IPS-20b (cell line): Measurements from ENCODE around the gene EPB41L2.

Experiments
- H3K27ac ChIP-seq: one replicate; pipeline ENCODE4 v1.5.1; 2013; ENCODE audit warnings: low read length
- H3K27me3 ChIP-seq: 2 replicates; pipeline ENCODE4 v1.6.1; 2013; ENCODE audit warnings: mild to moderate bottlenecking, low read length, inconsistent platforms; ENCODE audit not compliant: insufficient read depth
- H3K36me3 ChIP-seq: 2 replicates; pipeline ENCODE4 v1.6.1; 2013; ENCODE audit warnings: low read depth, mild to moderate bottlenecking, inconsistent platforms, low read length, moderate library complexity; ENCODE audit not compliant: insufficient read depth
- H3K4me1 ChIP-seq: 2 replicates; pipeline ENCODE4 v1.6.1; 2013; ENCODE audit warnings: mild to moderate bottlenecking, control low read depth, inconsistent platforms, low read length, moderate library complexity; ENCODE audit not compliant: insufficient read depth
- H3K4me3 ChIP-seq: 2 replicates; pipeline ENCODE4 v1.5.1; 2013; ENCODE audit warnings: mild to moderate bottlenecking, low read length, inconsistent platforms
- H3K9ac ChIP-seq: 2 replicates; pipeline ENCODE4 v1.6.1; 2013; ENCODE audit warnings: low read depth, mild to moderate bottlenecking, inconsistent platforms, low read length, moderate library complexity
- H3K9me3 ChIP-seq: 2 replicates; pipeline ENCODE4 v1.6.1; 2013; ENCODE audit warnings: mild to moderate bottlenecking, low read depth, low read length, inconsistent platforms; ENCODE audit not compliant: insufficient read depth

EPB41L2 gene

GRCh38 chr6:130834482-130835251 is 228.4 kb downstream of the EPB41L2 start:
- Histone ChIP-seq H3K27me3 (no peaks in the 10 kb centered on the region), H3K4me3 (no peak overlapping the region), H3K9me3 (no peaks in the 10 kb centered on the region), H3K4me1 (peaks cover 10% of the 10 kb centered on the region), H3K36me3 (no peaks in the 10 kb centered on the region), H3K9ac (no peak overlapping the region), H3K27ac (no peak overlapping the region)

- Histone ChIP-seq H3K36me3 (no peaks in the 10 kb centered on the region), H3K9ac (no peak overlapping the region), H3K27ac (no peak overlapping the region), H3K27me3 (no peaks in the 10 kb centered on the region), H3K9me3 (no peaks in the 10 kb centered on the region), H3K4me1 (peaks cover 3% of the 10 kb centered on the region), H3K4me3 (no peak overlapping the region)
Measured at GRCh38 chr6:130833569-130833968, 229.5 kb downstream of the EPB41L2 start.

GRCh38 chr6:130831607-130832006 is 231.4 kb downstream of the EPB41L2 start:
- Histone ChIP-seq H3K9me3 (no peaks in the 10 kb centered on the region), H3K27me3 (no peaks in the 10 kb centered on the region), H3K36me3 (no peaks in the 10 kb centered on the region), H3K4me3 (no peak overlapping the region), H3K4me1 (no peaks in the 10 kb centered on the region), H3K9ac (no peak overlapping the region), H3K27ac (no peak overlapping the region)

- Histone ChIP-seq H3K27me3 (no peaks in the 10 kb centered on the region), H3K4me1 (peaks cover 15% of the 10 kb centered on the region), H3K9me3 (no peaks in the 10 kb centered on the region), H3K27ac (no peak overlapping the region), H3K4me3 (no peak overlapping the region), H3K36me3 (no peaks in the 10 kb centered on the region), H3K9ac (no peak overlapping the region)
Measured at GRCh38 chr6:130829333-130829910, 233.6 kb downstream of the EPB41L2 start.

GRCh38 chr6:130827247-130828149 is 235.5 kb downstream of the EPB41L2 start, which contains the start of gene SMLR1:
Gene SMLR1, plus strand, starts transcription at chr6:130827406. Its CDS starts 8 bp downstream, at chr6:130827414.
- Histone ChIP-seq H3K27me3 (no peaks in the 10 kb centered on the region), H3K9ac (no peak within 1 kb of the TSS), H3K4me3 (no peak within 1 kb of the TSS), H3K4me1 (peaks cover 15% of the 10 kb centered on the region), H3K9me3 (no peaks in the 10 kb centered on the region), H3K36me3 (no peaks in the 10 kb centered on the region), H3K27ac (no peak within 1 kb of the TSS)

- no peak overlapping the region for H3K9ac ChIP-seq
- H3K4me3 ChIP-seq: no peak overlapping the region
- no peaks in the 10 kb centered on the region for H3K36me3 ChIP-seq
- H3K27me3 ChIP-seq: no peaks in the 10 kb centered on the region
- no peaks in the 10 kb centered on the region for H3K9me3 ChIP-seq
- H3K4me1 ChIP-seq: peaks cover 15% of the 10 kb centered on the region
- no peak overlapping the region for H3K27ac ChIP-seq
Measured at GRCh38 chr6:130826442-130827246, 236.4 kb downstream of the EPB41L2 start.

- Histone ChIP-seq H3K9ac (no peak overlapping the region), H3K4me3 (no peak overlapping the region), H3K4me1 (peaks cover 15% of the 10 kb centered on the region), H3K9me3 (no peaks in the 10 kb centered on the region), H3K36me3 (no peaks in the 10 kb centered on the region), H3K27ac (no peak overlapping the region), H3K27me3 (no peaks in the 10 kb centered on the region)
Measured at GRCh38 chr6:130825772-130826441, 237.1 kb downstream of the EPB41L2 start.

GRCh38 chr6:130824978-130825694 is 237.9 kb downstream of the EPB41L2 start:
- H3K4me3 ChIP-seq: no peak overlapping the region
- H3K4me1 ChIP-seq: peaks cover 15% of the 10 kb centered on the region
- H3K9ac ChIP-seq: no peak overlapping the region
- no peaks in the 10 kb centered on the region for H3K27me3 ChIP-seq
- H3K27ac ChIP-seq: no peak overlapping the region
- no peaks in the 10 kb centered on the region for H3K9me3 ChIP-seq
- no peaks in the 10 kb centered on the region for H3K36me3 ChIP-seq

- Histone ChIP-seq H3K9ac (no peak overlapping the region), H3K4me3 (no peak overlapping the region), H3K4me1 (peaks cover 15% of the 10 kb centered on the region), H3K27ac (no peak overlapping the region), H3K9me3 (no peaks in the 10 kb centered on the region), H3K27me3 (no peaks in the 10 kb centered on the region), H3K36me3 (no peaks in the 10 kb centered on the region)
Measured at GRCh38 chr6:130822736-130823135, 240.3 kb downstream of the EPB41L2 start.

- Histone ChIP-seq H3K27me3 (no peaks in the 10 kb centered on the region), H3K9me3 (no peaks in the 10 kb centered on the region), H3K27ac (no peak overlapping the region), H3K4me3 (no peak overlapping the region), H3K36me3 (no peaks in the 10 kb centered on the region), H3K9ac (no peak overlapping the region), H3K4me1 (no peaks in the 10 kb centered on the region)
Measured at GRCh38 chr6:130815200-130816071, 247.6 kb downstream of the EPB41L2 start.
